ENCODE results near the gene FOXK2. TPM values are rescaled to one million over a fixed set of nuclear protein-coding genes. Genes with fewer than 3 reads are reported as not detected.

Gene FOXK2
- total and polyA plus RNA-seq, 2 of the 8 experiments (the other 6 are each of a cell fraction or from before 2014, with no cell fraction given): 34.7 to 64.9 TPM

- TF ChIP-seq, protein P1, sequence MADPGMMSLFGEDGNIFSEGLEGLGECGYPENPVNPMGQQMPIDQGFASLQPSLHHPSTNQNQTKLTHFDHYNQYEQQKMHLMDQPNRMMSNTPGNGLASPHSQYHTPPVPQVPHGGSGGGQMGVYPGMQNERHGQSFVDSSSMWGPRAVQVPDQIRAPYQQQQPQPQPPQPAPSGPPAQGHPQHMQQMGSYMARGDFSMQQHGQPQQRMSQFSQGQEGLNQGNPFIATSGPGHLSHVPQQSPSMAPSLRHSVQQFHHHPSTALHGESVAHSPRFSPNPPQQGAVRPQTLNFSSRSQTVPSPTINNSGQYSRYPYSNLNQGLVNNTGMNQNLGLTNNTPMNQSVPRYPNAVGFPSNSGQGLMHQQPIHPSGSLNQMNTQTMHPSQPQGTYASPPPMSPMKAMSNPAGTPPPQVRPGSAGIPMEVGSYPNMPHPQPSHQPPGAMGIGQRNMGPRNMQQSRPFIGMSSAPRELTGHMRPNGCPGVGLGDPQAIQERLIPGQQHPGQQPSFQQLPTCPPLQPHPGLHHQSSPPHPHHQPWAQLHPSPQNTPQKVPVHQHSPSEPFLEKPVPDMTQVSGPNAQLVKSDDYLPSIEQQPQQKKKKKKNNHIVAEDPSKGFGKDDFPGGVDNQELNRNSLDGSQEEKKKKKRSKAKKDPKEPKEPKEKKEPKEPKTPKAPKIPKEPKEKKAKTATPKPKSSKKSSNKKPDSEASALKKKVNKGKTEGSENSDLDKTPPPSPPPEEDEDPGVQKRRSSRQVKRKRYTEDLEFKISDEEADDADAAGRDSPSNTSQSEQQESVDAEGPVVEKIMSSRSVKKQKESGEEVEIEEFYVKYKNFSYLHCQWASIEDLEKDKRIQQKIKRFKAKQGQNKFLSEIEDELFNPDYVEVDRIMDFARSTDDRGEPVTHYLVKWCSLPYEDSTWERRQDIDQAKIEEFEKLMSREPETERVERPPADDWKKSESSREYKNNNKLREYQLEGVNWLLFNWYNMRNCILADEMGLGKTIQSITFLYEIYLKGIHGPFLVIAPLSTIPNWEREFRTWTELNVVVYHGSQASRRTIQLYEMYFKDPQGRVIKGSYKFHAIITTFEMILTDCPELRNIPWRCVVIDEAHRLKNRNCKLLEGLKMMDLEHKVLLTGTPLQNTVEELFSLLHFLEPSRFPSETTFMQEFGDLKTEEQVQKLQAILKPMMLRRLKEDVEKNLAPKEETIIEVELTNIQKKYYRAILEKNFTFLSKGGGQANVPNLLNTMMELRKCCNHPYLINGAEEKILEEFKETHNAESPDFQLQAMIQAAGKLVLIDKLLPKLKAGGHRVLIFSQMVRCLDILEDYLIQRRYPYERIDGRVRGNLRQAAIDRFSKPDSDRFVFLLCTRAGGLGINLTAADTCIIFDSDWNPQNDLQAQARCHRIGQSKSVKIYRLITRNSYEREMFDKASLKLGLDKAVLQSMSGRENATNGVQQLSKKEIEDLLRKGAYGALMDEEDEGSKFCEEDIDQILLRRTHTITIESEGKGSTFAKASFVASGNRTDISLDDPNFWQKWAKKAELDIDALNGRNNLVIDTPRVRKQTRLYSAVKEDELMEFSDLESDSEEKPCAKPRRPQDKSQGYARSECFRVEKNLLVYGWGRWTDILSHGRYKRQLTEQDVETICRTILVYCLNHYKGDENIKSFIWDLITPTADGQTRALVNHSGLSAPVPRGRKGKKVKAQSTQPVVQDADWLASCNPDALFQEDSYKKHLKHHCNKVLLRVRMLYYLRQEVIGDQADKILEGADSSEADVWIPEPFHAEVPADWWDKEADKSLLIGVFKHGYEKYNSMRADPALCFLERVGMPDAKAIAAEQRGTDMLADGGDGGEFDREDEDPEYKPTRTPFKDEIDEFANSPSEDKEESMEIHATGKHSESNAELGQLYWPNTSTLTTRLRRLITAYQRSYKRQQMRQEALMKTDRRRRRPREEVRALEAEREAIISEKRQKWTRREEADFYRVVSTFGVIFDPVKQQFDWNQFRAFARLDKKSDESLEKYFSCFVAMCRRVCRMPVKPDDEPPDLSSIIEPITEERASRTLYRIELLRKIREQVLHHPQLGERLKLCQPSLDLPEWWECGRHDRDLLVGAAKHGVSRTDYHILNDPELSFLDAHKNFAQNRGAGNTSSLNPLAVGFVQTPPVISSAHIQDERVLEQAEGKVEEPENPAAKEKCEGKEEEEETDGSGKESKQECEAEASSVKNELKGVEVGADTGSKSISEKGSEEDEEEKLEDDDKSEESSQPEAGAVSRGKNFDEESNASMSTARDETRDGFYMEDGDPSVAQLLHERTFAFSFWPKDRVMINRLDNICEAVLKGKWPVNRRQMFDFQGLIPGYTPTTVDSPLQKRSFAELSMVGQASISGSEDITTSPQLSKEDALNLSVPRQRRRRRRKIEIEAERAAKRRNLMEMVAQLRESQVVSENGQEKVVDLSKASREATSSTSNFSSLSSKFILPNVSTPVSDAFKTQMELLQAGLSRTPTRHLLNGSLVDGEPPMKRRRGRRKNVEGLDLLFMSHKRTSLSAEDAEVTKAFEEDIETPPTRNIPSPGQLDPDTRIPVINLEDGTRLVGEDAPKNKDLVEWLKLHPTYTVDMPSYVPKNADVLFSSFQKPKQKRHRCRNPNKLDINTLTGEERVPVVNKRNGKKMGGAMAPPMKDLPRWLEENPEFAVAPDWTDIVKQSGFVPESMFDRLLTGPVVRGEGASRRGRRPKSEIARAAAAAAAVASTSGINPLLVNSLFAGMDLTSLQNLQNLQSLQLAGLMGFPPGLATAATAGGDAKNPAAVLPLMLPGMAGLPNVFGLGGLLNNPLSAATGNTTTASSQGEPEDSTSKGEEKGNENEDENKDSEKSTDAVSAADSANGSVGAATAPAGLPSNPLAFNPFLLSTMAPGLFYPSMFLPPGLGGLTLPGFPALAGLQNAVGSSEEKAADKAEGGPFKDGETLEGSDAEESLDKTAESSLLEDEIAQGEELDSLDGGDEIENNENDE (IDR thresholded peaks at IDR 0.05; ENCODE audit: insufficient replicate concordance, low read length): no peak
- TF ChIP-seq CHD1 (IDR thresholded peaks at IDR 0.05; ENCODE audit: low read depth, low read length): no peak
- TF ChIP-seq, protein P2, sequence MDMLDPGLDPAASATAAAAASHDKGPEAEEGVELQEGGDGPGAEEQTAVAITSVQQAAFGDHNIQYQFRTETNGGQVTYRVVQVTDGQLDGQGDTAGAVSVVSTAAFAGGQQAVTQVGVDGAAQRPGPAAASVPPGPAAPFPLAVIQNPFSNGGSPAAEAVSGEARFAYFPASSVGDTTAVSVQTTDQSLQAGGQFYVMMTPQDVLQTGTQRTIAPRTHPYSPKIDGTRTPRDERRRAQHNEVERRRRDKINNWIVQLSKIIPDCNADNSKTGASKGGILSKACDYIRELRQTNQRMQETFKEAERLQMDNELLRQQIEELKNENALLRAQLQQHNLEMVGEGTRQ (IDR thresholded peaks at IDR 0.05; ENCODE audit: low read length): no peak
- no peak for TF ChIP-seq POLR2A (IDR thresholded peaks at IDR 0.05; ENCODE audit: control extremely low read depth in 1 of 2, low read depth in 2 of 2, low read length in 2 of 2)
- TF ChIP-seq CREB1 (IDR thresholded peaks at IDR 0.05): no peak
- no peak for TF ChIP-seq JUN (IDR thresholded peaks at IDR 0.05; ENCODE audit: low read depth, low read length)
- TF ChIP-seq TAF7 (optimal IDR thresholded peaks at IDR 0.05; ENCODE audit: borderline replicate concordance, low read depth, low read length): no peak
Measured at GRCh38 chr17:82589851-82590180, 70.3 kb downstream of the FOXK2 start (continued).
